Activated T-helper 1 cell treated with Interleukin-2 at 50 U/mL for 16 hours (primary cell): Measurements from ENCODE around the gene BAHCC1.

Source experiments
- DNase-seq: peaks from one replicate; pipeline ENCODE4 v3.0.0-alpha.2; 2020; ENCODE audit warnings: low read depth

Gene BAHCC1

GRCh38 chr17:81480140-81481072 lies 85.1 kb downstream of the BAHCC1 start:
- DNase-seq = no peak

- peak; percentile 43 for DNase-seq
Measured at GRCh38 chr17:81481073-81481799, 86.0 kb downstream of the BAHCC1 start.

- DNase-seq = no peak
Measured at GRCh38 chr17:81481815-81482505, 86.7 kb downstream of the BAHCC1 start.

GRCh38 chr17:81482673-81483072 lies 87.4 kb downstream of the BAHCC1 start:
- DNase-seq = no peak

- DNase-seq = no peak
Measured at GRCh38 chr17:81483085-81483861, 88.0 kb downstream of the BAHCC1 start.

GRCh38 chr17:81483862-81484194 lies 88.6 kb downstream of the BAHCC1 start:
- DNase-seq = no peak

- DNase-seq = peak; percentile 81
Measured at GRCh38 chr17:81484195-81484979, 89.1 kb downstream of the BAHCC1 start.

- no peak for DNase-seq
Measured at GRCh38 chr17:81486199-81486810, 91.0 kb downstream of the BAHCC1 start.

- no peak for DNase-seq
Measured at GRCh38 chr17:81487089-81487486, 91.8 kb downstream of the BAHCC1 start.

- DNase-seq = peak; percentile 71
Measured at GRCh38 chr17:81487487-81488275, 92.4 kb downstream of the BAHCC1 start.

GRCh38 chr17:81488276-81488860 lies 93.1 kb downstream of the BAHCC1 start:
- no peak for DNase-seq

GRCh38 chr17:81489012-81489997 lies 94.0 kb downstream of the BAHCC1 start:
- no peak for DNase-seq

- no peak for DNase-seq
Measured at GRCh38 chr17:81489998-81490992, 95.0 kb downstream of the BAHCC1 start.

- DNase-seq = no peak
Measured at GRCh38 chr17:81491181-81491581, 95.9 kb downstream of the BAHCC1 start.

GRCh38 chr17:81491761-81492160 lies 96.5 kb downstream of the BAHCC1 start:
- DNase-seq = no peak

GRCh38 chr17:81492202-81492601 lies 96.9 kb downstream of the BAHCC1 start:
- no peak for DNase-seq

GRCh38 chr17:81492706-81493105 lies 97.4 kb downstream of the BAHCC1 start:
- DNase-seq = no peak
